CD14-positive monocyte (primary cell): ENCODE data around the gene MLF2. TPM values are rescaled to one million over a fixed set of nuclear protein-coding genes. Genes with fewer than 3 reads are reported as not detected.

Experiments used
- DNase-seq, 3 donors: peaks; one replicate each; pipeline ENCODE4 v3.0.0-alpha.2; 2011 to 2022
- H2AFZ ChIP-seq: 2 replicates; pipeline ENCODE4 v1.6.0; 2012; ENCODE audit warnings: mild to moderate bottlenecking, low read depth, low read length, inconsistent platforms; ENCODE audit not compliant: insufficient read depth, poor library complexity, severe bottlenecking
- H3K27ac ChIP-seq, 2 donors: 1 replicate in 1 of 2; 2 replicates in 1 of 2; pipeline ENCODE4 v1.5.1; 2012 to 2013; ENCODE audit warnings: low read length in 2 of 2, control low read depth in 1 of 2, inconsistent platforms in 1 of 2, low read depth in 1 of 2, mild to moderate bottlenecking in 1 of 2
- H3K27me3 ChIP-seq, 2 donors: one replicate each; pipeline versions ENCODE4 v1.6.0 to v1.6.1; 2011 to 2013; ENCODE audit warnings: low read length in 2 of 2; ENCODE audit not compliant: control insufficient read depth in 2 of 2, insufficient read depth in 2 of 2
- H3K36me3 ChIP-seq, 2 donors: replicated peaks in 1 of 2; 1 replicate in 1 of 2; 2 replicates in 1 of 2; pipeline versions ENCODE4 v1.5.1 to v1.6.1; 2012 to 2013; ENCODE audit warnings: low read length in 2 of 2, control low read depth in 1 of 2, inconsistent platforms in 1 of 2, mild to moderate bottlenecking in 1 of 2; ENCODE audit not compliant: insufficient read depth in 2 of 2, control insufficient read depth in 1 of 2
- H3K4me1 ChIP-seq, 2 donors: 1 replicate in 1 of 2; 2 replicates in 1 of 2; pipeline versions ENCODE4 v1.5.1 to v1.6.1; 2012 to 2013; ENCODE audit warnings: low read length in 2 of 2, control low read depth in 1 of 2, inconsistent platforms in 1 of 2, mild to moderate bottlenecking in 1 of 2, moderate library complexity in 1 of 2; ENCODE audit not compliant: insufficient read depth in 2 of 2, control insufficient read depth in 1 of 2
- H3K4me2 ChIP-seq: replicated peaks from 2 replicates; pipeline ENCODE3; 2012; ENCODE audit warnings: low read length, moderate library complexity, mild to moderate bottlenecking; ENCODE audit not compliant: poor library complexity, severe bottlenecking; ENCODE audit errors: extremely low read depth
- H3K4me3 ChIP-seq, 3 experiments: fragments of 200-600 bp in 1 of 3; sonication (generic) in 1 of 3; replicated peaks in 1 of 3; 1 replicate in 2 of 3; 2 replicates in 1 of 3; pipeline ENCODE4 v1.5.1; 2011 to 2013; ENCODE audit warnings: low read length in 3 of 3, mild to moderate bottlenecking in 3 of 3, control low read depth in 2 of 3, low read depth in 2 of 3, inconsistent platforms in 1 of 3, moderate library complexity in 1 of 3
- H3K79me2 ChIP-seq: 2 replicates; pipeline ENCODE4 v1.6.0; 2012; ENCODE audit warnings: mild to moderate bottlenecking, control low read depth, inconsistent platforms, low read length, moderate library complexity; ENCODE audit not compliant: insufficient read depth
- H3K9ac ChIP-seq: 2 replicates; pipeline ENCODE4 v1.6.0; 2017; ENCODE audit warnings: low read length, mild to moderate bottlenecking; ENCODE audit not compliant: insufficient read depth, poor library complexity, severe bottlenecking
- H3K9me3 ChIP-seq, 2 donors: replicated peaks in 1 of 2; 1 replicate in 1 of 2; 2 replicates in 1 of 2; pipeline versions ENCODE4 v1.5.1 to v1.6.1; 2012 to 2013; ENCODE audit warnings: low read length in 2 of 2, control low read depth in 1 of 2; ENCODE audit not compliant: control insufficient read depth in 1 of 2, insufficient read depth in 1 of 2
- H4K20me1 ChIP-seq: 2 replicates; pipeline ENCODE4 v1.6.0; 2012; ENCODE audit warnings: mild to moderate bottlenecking, low read length, control low read depth, moderate library complexity; ENCODE audit not compliant: insufficient read depth
- H3K27ac Mint-ChIP-seq, 7 donors: one replicate each; pipeline ENCODE4 v1.8.0; 2020; ENCODE audit warnings: mild to moderate bottlenecking in 7 of 7, mixed read lengths in 7 of 7, moderate library complexity in 6 of 7, inconsistent platforms in 2 of 7
- H3K27me3 Mint-ChIP-seq, 3 donors: one replicate each; pipeline ENCODE4 v1.8.0; 2021 to 2022; ENCODE audit warnings: low read depth in 3 of 3, mild to moderate bottlenecking in 3 of 3, mixed read lengths in 3 of 3, moderate library complexity in 3 of 3, inconsistent platforms in 1 of 3
- H3K36me3 Mint-ChIP-seq, 2 donors: one replicate each; pipeline ENCODE4 v1.8.0; 2020; ENCODE audit warnings: mixed read lengths in 2 of 2, inconsistent platforms in 1 of 2, mild to moderate bottlenecking in 1 of 2
- H3K4me1 Mint-ChIP-seq: one replicate; pipeline ENCODE4 v1.8.0; 2020; ENCODE audit warnings: mild to moderate bottlenecking, mixed read lengths
- H3K4me3 Mint-ChIP-seq, 2 donors: one replicate each; pipeline ENCODE4 v1.8.0; 2020; ENCODE audit warnings: mild to moderate bottlenecking in 2 of 2, mixed read lengths in 2 of 2, moderate library complexity in 1 of 2
- H3K9me3 Mint-ChIP-seq, 7 donors: one replicate each; pipeline ENCODE4 v1.8.0; 2020 to 2022; ENCODE audit warnings: mixed read lengths in 7 of 7, mild to moderate bottlenecking in 6 of 7, moderate library complexity in 6 of 7, inconsistent platforms in 2 of 7
- CTCF ChIP-seq: fragments of 200-600 bp; IDR thresholded peaks from one replicate; pipeline ENCODE4 v1.8.0; 2022; ENCODE audit warnings: antibody characterized with exemption, mild to moderate bottlenecking
- WGBS: methylation state at CpG from one replicate; pipeline ENCODE4 v1.1.5; 2013; ENCODE audit warnings: missing lambda C conversion rate; ENCODE audit not compliant: insufficient coverage; 5-methylcytosine and 5-hydroxymethylcytosine counted together
- intact Hi-C, 2 donors: fragments of 100-400 bp; cut with micrococcal nuclease; formaldehyde crosslinking; loops; one replicate each; pipeline versions ENCODE4 v1.15.0 to v1.15.1; 2023
- polyA plus RNA-seq, 3 donors: library from polyadenylated mRNA; depleted of rRNA in 1 of 3; unstranded in 2 of 3; stranded (reverse) in 1 of 3; fragments of 300-500 nt in 2 of 3; fragments of >200 nt in 1 of 3; fragmentation: Illumina TruSeq in 2 of 3; gene quantifications; 1 replicate in 2 of 3; 2 replicates in 1 of 3; pipeline ENCODE4 v1.2.3, GENCODE V29; 2012 to 2021

The MLF2 gene
- polyA plus RNA-seq, 3 donors = 113 to 211 (median 140) TPM

GRCh38 chr12:6790496-6791150 lies 37.7 kb upstream of the MLF2 start:
- H3K27me3 ChIP-seq = no peaks in the 10 kb centered on the region
- H3K36me3 ChIP-seq = peaks cover 10 to 15% of the 10 kb centered on the region in 2 donors
- peak overlapping the region; percentile 85 for H3K4me2 ChIP-seq
- Mint-ChIP-seq H3K36me3 (peaks cover 18 to 23% of the 10 kb centered on the region in 2 donors), H3K27me3 (peaks cover 0 to 2% (median 0%) of the 10 kb centered on the region in 3 donors), H3K9me3 (peaks cover 0 to 2% (median 0%) of the 10 kb centered on the region in 7 donors), H3K27ac (peak overlapping the region; percentile 37 to 98 (median 96)), H3K4me3 (peak overlapping the region; percentile 94 to 97), H3K4me1 (peaks cover 70% of the 10 kb centered on the region)
- peaks cover 60% of the 10 kb centered on the region for H3K79me2 ChIP-seq
- H4K20me1 ChIP-seq = peaks cover 30% of the 10 kb centered on the region
- intact Hi-C loops = loop anchor here (5.0 kb wide), 2 partner anchors 37 to 38 kb away; partner anchors contain the start of genes MLF2 (in 1 of the 2) and P3H3 (in 1 of the 2)
- peak overlapping the region; percentile 79 to 97 (median 96) for H3K4me3 ChIP-seq
- H3K9me3 ChIP-seq = no peaks in the 10 kb centered on the region
- no peak for TF ChIP-seq CTCF
- H2AFZ ChIP-seq = peak overlapping the region; percentile 66
- H3K27ac ChIP-seq = peak overlapping the region; percentile 94
- DNase-seq = peak in 1 of 3 donors; percentile 37
- H3K4me1 ChIP-seq = peaks cover 70 to 77% of the 10 kb centered on the region in 2 donors
- WGBS = no CpG with 5 or more reads among the region's 12 CpGs
- peak overlapping the region; percentile 36 for H3K9ac ChIP-seq

- 36% methylated on average over 16 of the region's 18 CpGs for WGBS
- Histone ChIP-seq H3K4me3 (peak within 1 kb of the TSS; percentile 79 to 97 (median 96)), H3K4me2 (peak within 1 kb of the TSS; percentile 85), H3K27ac (peak within 1 kb of the TSS; percentile 94), H3K9ac (peak within 1 kb of the TSS; percentile 69), H4K20me1 (peaks cover 16% of the 10 kb centered on the region), H3K36me3 (peaks cover 0 to 2% of the 10 kb centered on the region in 2 donors), H3K79me2 (peaks cover 47% of the 10 kb centered on the region), H3K9me3 (no peaks in the 10 kb centered on the region), H3K4me1 (peaks cover 84 to 91% of the 10 kb centered on the region in 2 donors), H2AFZ (peak within 1 kb of the TSS; percentile 81), H3K27me3 (no peaks in the 10 kb centered on the region)
- Mint-ChIP-seq H3K27ac (peak within 1 kb of the TSS; percentile 86 to 98 (median 93)), H3K9me3 (no peaks in the 10 kb centered on the region), H3K27me3 (peaks cover 0 to 2% (median 0%) of the 10 kb centered on the region in 3 donors), H3K4me3 (peak within 1 kb of the TSS; percentile 94 to 97), H3K4me1 (peaks cover 84% of the 10 kb centered on the region), H3K36me3 (peaks cover 7 to 9% of the 10 kb centered on the region in 2 donors)
- intact Hi-C loops = no loop called here
- DNase-seq = peak; percentile 59 to 70 (median 62)
- no peak for TF ChIP-seq CTCF
These were observed 36.3 kb upstream of the MLF2 start, which contains the start of gene CD4 for GRCh38 chr12:6788972-6789924. Gene CD4, plus strand, starts transcription at chr12:6789528. Its CDS starts 10,611 bp downstream, at chr12:6800139.
